ENCODE results near the gene LRRC8D.

The LRRC8D gene

DNA sequence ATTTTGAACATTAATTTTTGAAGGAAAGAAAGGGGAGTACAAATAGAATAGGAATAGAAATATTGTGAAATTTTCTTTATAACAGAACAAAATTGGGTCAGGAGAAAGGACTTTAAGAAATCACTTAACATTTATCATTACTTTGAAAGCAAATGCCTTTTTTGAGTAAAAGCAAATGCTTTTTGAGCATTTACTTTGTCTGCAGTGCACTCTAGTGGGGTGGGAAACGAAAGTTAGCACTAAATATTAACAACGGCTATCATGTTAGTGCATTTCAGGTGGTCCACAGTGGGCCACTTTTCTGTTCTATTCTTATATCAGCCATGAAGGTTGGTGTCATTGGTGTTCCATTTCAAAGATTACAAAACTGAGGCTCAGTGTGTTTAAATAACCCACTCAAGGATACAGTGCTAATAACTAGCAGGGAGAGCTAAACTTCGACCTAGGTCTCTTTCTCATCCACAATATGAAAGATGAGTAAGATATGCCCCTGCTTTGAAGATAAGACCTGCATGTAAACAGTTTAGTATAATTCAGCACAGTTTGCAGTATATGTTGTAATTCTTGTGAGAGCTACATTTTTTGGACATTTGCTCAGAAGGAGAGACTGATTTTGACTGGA lies 13.4 kb downstream of the LRRC8D start:
- DNase-seq, result no peak

DNA sequence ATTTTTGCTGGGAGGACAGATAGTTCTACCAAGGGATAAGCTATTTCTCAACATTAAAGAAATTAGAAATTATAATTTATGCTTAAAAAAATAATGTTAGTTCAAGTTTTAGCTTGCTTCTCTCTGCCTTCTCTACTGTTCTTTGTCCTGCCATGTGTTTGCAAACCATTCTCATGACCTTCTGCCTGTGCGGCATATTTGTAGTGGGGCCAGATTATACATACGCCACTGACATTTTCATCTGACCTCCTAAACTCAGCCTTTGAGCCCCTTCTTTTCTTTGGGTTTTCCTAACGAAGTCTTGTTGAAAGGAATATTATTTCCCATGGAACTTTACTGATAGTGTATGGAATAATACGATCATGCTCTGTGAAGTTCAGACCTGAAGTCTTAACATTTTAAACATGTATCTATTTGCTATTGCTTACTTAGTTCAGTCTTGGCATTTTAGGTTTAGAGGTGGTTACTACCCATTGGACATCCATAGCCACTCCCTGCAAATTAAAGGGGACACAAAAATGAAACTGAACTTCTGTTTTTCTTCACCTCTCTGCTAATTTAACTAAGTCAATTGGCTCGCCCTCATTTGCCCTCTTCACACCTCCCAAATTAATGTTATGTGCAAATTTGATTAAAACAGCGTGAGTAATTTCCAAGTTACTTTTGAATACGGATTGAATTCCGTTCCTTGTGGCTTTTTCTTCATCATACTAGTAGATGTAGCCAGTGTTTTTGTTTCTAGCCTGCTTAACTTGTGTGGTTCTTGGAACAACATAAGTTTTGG lies 15.6 kb downstream of the LRRC8D start:
- DNase-seq, result no peak

DNA sequence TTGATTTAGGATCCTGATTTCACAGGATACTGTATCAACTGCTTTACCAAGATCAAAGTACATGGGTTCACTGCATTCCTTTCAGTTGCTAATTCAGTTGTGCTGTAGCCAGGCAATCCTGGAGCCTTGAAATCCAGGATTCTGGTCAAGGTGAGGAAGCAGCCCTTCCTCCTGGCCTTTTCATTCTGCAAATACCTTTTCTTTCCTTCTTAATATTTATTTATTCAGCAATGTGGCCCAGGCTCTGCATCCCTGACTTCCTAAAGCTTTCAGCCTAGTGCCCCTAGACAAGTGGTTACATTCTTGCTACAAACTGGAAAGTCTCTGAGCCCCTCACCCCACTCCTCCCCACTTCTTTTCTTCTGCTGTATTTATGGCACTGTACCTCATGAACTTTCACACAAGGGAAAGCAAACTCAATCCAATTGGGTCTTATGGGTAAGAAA lies 16.2 kb downstream of the LRRC8D start:
- DNase-seq, result no peak

DNA sequence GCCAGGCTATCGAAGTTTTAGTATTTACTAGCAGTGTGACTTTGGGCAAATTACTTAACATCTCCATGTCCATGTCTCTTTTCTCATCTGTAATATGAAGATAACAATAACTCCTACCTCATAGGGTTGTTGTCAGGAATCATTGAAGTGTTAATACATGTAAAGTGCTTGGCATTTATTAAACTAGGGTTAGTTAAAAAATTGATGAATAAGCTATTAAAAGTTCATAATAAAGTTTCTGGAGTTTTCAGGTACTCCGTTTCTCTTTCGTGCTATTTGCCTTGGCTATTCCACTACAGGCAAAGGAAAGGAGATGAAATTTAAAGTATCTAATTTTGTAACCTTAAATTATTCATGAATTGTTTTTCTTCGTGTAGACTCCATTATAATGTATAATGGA lies 16.7 kb downstream of the LRRC8D start:
- no peak for DNase-seq

DNA sequence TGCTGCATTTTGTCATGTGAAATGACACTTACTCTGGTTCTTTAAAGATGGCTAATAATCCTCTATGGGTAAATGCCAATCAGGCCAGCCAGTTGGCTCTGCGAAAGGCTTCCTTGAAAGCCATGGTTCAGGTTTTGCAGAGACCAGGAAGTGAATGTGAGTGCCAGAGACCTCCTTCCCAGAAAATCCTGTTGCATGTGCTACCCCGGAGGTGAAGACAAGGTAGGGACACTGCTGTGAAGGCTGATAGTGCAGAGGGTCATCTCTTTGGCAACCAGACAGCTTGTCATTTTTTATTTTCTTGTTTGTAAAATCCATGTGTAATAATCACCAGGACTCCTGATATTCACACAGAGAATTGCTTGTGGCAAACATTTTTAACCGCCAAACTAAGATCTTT lies 18.7 kb downstream of the LRRC8D start:
- no peak for DNase-seq

DNA sequence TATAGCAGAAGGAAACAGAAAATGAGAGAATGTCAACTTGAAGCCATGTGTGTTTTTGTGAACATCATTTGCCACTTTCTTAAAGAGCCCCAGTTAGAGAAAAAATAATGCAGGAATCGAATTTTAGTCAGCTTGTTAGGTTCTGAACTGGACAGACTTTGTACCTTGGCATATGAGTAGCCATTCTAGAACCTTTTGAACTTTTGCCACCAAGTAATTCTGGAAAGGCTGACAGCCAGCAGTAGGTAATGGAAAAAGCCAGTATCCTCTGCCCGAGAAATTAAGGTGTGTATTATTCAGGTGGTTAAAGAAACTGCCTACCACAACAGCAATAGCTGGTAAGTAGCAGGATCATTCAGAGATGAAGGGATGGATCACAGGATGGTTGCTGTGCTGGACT lies 20.7 kb downstream of the LRRC8D start:
- no peak for DNase-seq

DNA sequence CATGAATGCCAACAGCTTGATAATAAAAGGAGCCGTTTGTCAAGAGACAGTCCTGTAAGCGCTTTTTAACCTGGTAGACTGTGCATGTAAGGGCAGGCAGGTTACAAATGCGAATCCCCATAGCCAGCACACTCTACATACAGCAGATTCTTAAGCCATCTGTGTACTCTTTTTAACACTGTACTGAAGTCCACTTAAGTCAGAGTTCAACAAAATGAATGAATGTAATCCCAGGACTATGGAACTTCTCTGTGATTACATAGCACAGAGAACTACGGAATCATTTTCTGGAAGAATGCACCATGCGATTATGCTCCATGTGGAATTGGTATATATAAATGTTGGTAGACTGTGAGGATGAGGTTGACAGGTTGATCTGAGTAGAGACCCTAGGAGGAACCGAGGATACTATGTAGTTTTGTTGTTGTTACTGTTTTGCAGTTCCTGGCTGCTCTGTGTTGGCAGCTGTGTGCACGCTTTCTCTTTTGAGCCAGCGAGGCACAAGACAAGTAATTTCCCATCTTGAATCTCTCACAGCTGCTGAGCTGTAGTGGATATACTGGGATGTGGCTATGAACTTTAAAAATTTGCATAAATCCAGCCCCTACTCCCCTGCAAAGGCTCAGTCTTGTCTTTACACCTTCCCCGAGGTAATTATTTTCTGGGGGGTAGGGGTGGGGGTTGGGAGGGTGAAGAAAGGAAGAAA lies 21.9 kb downstream of the LRRC8D start:
- DNase-seq, result peak; percentile 82

DNA sequence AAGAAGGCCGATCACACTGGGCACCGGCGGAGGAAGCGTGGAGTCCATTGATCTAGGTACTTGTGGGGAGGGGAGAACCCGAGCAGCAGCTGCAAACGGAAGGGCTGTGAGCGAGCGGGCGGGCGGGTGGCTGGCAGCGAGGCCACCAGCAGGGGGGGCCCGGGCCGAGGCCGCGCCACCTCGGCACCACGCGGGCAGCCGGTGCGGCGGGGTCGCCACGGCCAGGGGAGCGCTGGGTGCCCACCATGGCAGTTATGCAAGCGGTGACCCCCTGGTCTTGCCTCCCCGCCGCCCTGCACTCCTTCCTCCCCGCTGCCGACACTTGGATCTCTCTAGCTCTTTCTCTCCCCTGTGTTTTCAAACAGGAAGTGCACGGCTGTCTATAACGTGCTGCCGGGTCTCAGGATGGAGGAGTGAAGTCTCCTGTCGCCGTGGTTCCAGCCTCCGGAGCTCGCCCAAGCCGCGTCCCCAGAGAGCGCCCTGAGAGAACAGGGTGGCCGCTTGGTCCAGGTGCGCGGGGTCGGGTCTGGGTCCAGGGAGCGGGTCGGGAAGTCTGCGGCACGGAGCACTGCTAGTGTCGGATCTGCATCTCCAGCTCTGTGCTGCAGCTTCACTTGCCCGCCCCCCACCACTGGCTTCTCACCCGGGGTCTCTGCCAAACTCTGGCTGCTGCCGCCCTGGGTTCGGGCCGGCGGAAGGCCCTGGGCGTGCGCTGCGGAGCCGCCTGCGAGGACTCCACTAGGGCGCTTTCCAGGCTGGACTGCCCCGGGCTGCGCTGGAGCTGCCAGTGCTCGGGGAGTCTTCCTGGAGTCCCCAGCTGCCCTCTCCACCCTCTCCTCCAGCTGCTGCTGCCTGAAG lies 22.7 kb downstream of the LRRC8D start:
- peak; percentile 92 for DNase-seq

DNA sequence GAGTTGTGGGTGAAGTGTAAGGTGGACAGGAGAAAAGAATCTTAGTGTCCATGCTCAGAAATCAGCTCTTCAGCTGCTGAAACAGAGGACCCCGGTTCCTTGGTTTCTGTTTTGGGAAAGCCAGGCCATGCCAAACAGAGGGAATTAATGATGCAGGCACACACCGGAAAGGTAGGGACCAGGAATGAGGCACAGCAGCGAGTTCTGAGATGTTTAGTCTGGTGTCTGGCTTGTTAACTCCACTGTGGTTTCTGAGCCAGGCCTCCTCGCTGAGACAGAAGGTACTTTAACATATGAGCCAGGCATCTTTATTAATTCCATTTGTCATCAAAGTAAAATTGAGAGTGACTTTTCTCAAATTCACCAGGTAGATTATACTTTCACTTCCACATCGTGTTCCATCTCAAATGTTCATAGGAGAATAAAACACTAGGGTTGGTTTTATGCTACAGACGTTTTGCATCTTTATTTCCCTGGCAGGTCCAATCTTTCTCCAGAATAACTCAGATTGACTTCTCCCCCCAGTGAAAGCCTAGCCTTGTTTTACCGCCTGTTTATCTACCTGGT lies 23.5 kb downstream of the LRRC8D start:
- no peak for DNase-seq

DNA sequence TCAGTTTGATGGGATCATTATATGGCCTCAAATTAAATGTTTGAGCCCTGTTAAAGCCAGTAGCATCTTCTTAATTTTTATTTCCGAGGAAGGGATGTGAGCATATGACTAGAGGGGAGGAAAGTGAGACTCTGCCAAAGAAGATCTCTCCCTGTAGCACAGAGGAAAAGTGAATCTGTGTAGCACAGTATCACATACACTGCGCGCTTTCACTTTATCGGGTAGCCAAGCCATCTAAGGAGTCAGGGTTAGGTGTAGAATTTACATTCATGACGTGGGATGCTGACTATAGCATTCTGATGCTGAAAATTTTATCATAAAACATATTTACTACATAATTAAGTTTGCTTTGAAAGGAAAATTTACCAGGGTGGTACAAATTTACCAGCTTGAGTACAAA lies 24.0 kb downstream of the LRRC8D start:
- no peak for DNase-seq

DNA sequence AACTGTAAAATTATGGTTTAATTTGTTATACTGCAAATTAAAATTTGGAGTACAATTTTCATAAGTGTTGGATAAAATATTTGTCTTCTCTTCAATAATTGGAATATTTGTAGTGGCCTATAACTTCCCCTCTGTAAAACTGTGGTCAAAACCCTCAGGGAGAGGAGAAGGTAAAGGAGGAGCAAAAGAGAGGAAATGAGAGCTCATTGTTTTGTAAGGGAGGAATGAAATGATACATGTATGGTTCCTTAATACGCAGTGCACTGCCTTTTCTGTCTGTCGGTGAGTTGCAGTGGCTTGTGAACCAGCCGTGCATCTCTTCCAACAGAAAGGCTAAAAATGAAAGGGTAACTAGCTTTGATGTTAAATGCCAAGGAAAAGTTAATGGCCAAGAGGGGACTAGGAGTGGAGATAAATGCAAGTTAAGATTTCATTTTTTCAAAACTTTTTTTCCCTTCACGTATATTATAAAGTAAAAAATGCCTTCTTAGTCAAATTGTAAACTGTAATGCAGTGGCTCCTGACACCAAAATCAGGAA lies 26.4 kb downstream of the LRRC8D start:
- no peak for DNase-seq

DNA sequence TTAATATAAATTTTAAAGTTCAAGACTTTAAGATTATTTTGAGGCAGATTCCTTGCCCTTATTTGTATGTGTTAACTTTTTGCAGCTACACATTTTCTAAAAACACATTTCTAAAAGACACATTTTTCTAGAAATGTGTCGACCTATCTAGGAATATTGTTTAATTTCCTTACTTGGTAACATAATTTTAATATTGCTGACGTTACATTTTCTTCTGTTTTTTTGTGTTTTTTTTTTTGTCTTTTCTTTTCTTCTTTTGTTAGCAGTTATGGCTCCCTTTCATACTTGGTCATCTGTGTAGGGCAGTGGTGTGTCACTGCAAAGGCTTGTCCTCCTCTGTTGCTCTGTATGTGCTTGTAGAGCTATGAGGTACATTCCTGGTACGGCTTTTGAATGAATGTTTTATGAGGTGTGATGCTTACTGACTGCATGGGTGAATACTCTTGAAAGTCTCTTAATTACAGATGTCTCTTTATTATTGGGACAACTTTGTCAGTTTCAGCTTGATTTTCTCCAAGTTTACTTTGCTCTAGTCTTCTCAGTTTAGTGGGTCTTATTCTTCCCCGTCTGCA lies 30.1 kb downstream of the LRRC8D start:
- no peak for DNase-seq

DNA sequence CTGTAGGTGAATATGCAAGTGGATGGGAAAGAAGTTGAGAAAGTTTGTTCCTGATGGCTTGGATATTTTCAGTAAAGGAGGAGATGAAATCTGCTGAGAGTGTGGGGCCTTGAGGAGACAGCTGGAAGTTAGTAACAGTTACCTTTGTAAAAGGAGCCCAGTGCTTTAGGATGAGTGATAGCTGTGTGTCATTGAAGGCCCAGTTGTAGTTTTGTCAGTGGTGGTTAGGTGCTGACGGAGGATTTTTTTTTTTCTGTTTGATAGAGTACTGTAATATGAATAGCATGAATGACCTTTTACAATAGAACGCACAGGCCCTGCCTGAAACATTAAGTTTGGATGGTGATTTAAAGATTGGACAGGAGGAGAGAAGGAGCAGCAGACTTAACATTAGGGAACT lies 33.3 kb downstream of the LRRC8D start:
- DNase-seq, result no peak

DNA sequence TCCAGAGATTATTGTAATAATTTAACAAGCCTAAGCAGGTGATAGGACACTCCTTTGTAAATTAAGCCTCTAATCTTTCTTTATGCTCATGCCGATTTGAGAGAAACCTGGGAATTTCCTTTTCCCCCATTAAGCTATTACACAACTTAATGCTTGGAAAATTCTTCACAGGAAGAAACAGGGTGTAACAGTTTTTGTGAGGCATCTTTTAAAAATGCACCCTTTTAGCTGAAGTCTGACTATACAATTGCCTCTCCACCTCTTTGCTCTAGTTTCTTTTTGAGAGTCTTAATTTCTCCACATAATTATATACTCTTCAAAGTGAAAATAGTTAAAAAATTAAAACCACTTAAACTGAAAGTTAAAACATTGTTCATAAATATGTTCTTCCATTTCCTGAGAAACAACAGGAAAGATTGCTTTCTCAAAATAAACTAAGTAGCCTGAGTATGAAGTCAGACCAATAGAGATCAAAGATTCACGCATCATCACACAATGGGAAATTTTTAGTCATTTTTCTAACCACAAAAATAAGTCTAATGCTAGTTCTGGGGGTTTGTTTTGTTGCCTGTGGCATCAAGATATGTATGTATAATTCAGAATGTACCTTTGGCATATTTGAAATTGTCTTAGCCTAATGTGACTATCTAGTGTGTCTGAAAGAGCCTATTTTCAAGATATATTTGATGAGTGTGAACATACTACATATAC lies 34.7 kb downstream of the LRRC8D start:
- DNase-seq, result no peak

DNA sequence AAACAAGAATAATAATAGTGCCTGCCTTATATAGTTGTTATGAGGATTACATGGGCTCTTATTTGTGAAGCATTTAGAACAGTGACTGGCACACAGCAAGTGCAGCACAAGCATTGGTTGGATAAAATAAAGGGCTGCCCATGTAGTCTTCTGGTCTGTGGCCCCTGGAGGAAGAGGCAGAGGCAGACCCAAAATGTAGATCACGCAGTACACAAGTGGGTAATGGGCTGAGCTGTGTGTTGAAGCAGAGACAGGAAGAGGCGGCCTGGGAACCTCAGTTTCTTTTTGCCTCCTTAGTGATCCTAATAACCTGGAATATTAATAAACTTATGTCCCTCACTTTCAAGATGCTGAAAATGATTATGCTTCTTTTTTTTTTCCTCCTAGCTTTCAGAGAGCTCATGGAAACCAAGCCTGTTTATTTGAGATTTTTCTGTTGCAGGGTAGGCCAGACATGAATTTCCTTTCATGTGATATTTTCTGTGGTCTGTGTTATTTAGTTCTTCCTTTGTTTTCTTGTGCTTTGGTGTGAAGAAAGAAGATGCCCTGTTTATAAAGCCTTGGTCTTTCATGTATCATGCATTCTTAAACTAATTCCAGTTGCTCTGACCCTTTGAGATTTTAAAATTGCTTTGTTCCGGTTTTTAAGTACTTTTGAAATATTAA lies 42.5 kb downstream of the LRRC8D start:
- DNase-seq, result no peak

DNA sequence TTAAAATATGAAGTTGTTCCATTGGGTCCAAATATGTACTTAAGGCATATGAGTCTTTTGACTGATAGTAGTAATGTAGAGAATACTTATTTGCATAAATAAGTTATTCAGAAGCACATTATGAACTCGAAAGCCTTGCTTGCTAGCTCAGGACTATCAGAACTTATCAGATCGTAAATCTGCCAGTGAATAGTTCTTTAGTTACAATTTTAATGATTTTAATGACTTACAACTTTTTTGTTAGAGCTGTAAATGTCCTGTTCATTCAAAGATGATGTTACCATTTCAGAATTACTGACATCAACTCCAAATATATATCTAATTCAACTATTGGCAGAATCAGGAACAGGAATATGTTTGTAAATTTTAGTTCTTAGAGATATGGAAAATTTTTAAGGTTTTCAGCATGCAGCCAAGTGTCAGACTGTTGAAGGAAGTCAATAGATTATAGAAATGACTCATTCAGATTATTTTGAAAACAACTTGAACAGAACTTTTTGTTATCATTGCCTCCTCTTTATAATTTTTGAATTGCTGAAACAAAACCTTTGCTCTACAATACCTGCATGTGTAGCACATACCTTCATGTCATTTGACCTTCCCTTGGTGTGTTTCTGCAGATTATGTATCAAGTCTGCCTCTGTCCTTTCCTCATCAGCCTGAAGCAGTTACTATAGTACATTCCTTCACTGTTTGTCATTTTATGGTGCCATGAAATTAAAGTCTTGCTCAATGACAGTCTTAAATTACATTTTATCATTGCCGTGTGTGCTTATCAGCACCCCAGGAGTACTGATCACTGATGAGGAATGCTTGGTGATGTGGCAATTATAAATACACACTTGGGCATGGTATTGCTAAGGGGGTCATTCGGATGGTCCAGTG lies 44.9 kb downstream of the LRRC8D start:
- no peak for DNase-seq

DNA sequence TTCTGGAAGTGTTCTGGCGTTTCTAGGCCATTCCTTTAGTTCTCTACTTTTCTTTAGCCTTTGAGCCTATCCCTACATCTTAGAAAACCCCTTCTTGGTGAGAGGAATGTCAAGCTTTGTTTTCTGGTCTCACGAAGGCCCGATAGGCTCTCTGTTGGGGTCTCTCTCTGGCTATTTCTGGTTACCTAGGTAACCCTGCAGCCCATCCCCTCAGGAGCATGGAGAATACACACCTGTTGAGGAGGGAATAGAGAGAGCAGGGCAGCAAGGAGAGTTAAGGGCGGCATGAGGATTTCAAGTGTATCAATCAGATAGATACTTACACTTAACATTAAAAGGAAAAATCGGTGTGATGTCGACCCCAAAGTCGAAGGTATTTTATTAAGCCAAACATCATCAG lies 45.7 kb downstream of the LRRC8D start:
- DNase-seq, result no peak

DNA sequence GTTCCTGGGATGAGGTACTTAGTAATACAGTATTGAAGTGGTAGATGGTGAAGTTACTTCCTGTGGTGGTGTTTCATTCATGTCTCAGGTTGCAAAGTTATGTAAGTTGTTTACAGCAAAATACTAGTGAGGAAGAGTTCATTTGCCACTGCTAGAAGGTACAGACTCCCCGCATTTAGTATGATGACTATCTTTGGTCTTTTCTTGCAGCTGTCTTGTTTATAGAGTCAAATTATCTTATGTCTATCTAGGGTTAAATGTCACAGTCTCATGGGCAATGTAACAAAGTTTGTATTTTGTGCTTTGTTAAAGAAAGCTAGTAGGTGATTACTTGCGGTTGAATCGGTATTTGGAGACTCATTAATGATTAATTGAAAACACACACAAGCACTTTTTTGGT lies 50.2 kb downstream of the LRRC8D start:
- no peak for DNase-seq

DNA sequence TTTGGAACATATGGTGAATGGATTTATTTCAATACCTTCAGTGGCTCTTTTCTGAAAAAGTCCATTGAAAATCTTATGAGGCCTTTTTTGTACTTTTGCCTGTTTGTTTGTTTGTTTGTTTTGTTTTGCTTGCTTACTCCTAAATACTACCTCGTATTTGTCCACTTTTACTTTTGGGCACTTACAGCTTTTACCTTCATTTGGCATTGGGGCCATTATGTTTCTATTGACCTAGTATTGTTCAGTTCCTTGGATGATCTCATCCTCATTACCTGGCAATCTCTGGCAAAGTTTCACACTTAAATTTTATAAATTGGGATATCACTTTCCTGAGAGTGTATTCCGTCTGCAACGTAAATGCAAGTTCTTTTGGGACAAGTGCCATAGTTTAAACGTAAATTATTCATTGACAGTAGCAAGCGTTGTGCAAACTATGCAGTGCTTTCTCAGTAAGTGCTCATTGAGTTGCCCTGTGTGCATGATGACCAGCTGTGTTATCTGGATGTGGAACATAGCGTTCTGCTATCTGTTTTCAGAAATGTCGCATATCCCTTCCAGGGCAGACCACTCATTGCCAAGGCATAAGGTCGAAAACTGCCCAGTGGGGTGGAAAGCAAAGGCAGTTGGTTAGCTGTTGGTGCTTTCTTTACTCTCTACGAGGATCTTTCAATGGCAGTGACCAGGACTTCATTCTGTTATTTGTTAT lies 51.1 kb downstream of the LRRC8D start:
- DNase-seq, result no peak

Data from DMS53 (cell line).